Ovary (tissue), 3 donors: ENCODE measurements around the gene SFMBT2.

Experiments used
- EP300 ChIP-seq: sonication (generic); formaldehyde crosslinking; IDR thresholded peaks from one replicate; pipeline ENCODE4 v1.6.1; 2017; ENCODE audit warnings: antibody characterized with exemption
- POLR2A ChIP-seq: fragments of 450-650 bp; IDR thresholded peaks from one replicate; pipeline ENCODE4 v1.6.1; 2017; ENCODE audit warnings: antibody characterized with exemption, mild to moderate bottlenecking, moderate library complexity
- TF ChIP-seq, protein P1 (sequence below), 3 donors: fragments of 450-650 bp in 2 of 3; fragments of 200-600 bp in 1 of 3; IDR thresholded peaks; one replicate each; pipeline versions ENCODE4 v1.5.1 to v1.8.0; 2016 to 2022; ENCODE audit warnings: antibody characterized with exemption in 3 of 3, mild to moderate bottlenecking in 1 of 3
- donor health status: DM: no; HTN: no; CAD: no.

DNA sequence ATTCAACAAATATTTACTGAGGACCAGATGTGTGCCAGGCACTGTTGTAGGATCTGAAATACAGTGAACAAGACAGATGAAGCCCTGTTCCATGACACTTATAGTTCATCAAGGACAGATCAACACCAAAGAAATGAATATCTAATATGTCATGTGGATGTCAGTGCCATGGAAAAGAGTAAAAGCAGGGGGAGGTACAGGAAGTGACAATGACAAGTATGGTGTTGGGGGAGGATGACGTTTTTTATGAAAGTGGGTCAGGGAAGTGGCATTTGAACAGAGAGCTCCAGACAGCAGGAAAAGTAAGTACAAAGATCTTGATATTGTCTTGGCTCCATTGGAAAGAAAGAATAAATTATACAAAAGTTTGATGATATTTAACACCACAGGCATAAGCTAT lies 7.0 kb upstream of the SFMBT2 start:
- TF ChIP-seq, protein P1, sequence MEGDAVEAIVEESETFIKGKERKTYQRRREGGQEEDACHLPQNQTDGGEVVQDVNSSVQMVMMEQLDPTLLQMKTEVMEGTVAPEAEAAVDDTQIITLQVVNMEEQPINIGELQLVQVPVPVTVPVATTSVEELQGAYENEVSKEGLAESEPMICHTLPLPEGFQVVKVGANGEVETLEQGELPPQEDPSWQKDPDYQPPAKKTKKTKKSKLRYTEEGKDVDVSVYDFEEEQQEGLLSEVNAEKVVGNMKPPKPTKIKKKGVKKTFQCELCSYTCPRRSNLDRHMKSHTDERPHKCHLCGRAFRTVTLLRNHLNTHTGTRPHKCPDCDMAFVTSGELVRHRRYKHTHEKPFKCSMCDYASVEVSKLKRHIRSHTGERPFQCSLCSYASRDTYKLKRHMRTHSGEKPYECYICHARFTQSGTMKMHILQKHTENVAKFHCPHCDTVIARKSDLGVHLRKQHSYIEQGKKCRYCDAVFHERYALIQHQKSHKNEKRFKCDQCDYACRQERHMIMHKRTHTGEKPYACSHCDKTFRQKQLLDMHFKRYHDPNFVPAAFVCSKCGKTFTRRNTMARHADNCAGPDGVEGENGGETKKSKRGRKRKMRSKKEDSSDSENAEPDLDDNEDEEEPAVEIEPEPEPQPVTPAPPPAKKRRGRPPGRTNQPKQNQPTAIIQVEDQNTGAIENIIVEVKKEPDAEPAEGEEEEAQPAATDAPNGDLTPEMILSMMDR (IDR thresholded peaks at IDR 0.05): no peak
- TF ChIP-seq POLR2A (no peak), EP300 (no peak)
